ENCODE results near the gene HARBI1. TPM values are rescaled to one million over a fixed set of nuclear protein-coding genes. Genes with fewer than 3 reads are reported as not detected.

The HARBI1 gene
- total RNA-seq, result 4.6 and 6.9 TPM in 2 replicates

GRCh38 chr11:46617134-46617971 is at the start of gene HARBI1, which contains the start of gene ATG13:
Gene HARBI1, minus strand, starts transcription at chr11:46617227. Its CDS starts 990 bp downstream, at chr11:46616237.
Gene ATG13, plus strand, starts transcription at chr11:46617553. Its CDS starts 26,739 bp downstream, at chr11:46644292.

GRCh38 chr11:46593550-46594373 is 23.3 kb downstream of the HARBI1 start, which contains the start of gene AMBRA1:
Gene AMBRA1, minus strand, starts transcription at chr11:46594023. Its CDS starts 45,643 bp downstream, at chr11:46548380.

Other genes with a start within 250 kb of the HARBI1 start
- 53.6 and 62.1 TPM in 2 replicates for gene MDK, start 235.6 kb downstream of the HARBI1 start, total RNA-seq
- gene CHRM4, start 225.5 kb downstream of the HARBI1 start, total RNA-seq, result under 0.01 and 0.09 TPM in 2 replicates
- gene AMBRA1, start 23.2 kb downstream of the HARBI1 start, total RNA-seq, result 12.2 and 12.4 TPM in 2 replicates
- 52.2 and 53.2 TPM in 2 replicates for gene ATG13, start 326 bp upstream of the HARBI1 start, total RNA-seq
- 21.8 and 23.4 TPM in 2 replicates for gene ARHGAP1, start 83.4 kb upstream of the HARBI1 start, total RNA-seq
- gene ZNF408, start 83.8 kb upstream of the HARBI1 start, total RNA-seq, result 4.7 and 4.8 TPM in 2 replicates
- gene F2, start 102.0 kb upstream of the HARBI1 start, total RNA-seq, result not detected in 2 replicates
- 37.3 and 59.0 TPM in 2 replicates for gene CKAP5, start 229.1 kb upstream of the HARBI1 start, total RNA-seq